Osteoblast (primary cell): ENCODE measurements around the gene EFNB2. TPM values are rescaled to one million over a fixed set of nuclear protein-coding genes. Genes with fewer than 3 reads are reported as not detected.

Experiments used
- DNase-seq: peaks from one replicate; pipeline ENCODE4 v3.0.0; 2011; ENCODE audit warnings: low spot score, mixed read lengths; ENCODE audit not compliant: insufficient read length; ENCODE audit errors: missing footprints
- H2AFZ ChIP-seq: 2 replicates; pipeline ENCODE4 v1.6.0; 2011; ENCODE audit warnings: mild to moderate bottlenecking, low read length
- H3K27ac ChIP-seq: 2 replicates; pipeline ENCODE4 v1.5.1; 2011; ENCODE audit warnings: mild to moderate bottlenecking, low read depth, low read length, moderate library complexity
- H3K27me3 ChIP-seq: 2 replicates; pipeline ENCODE4 v1.6.0; 2012; ENCODE audit warnings: mild to moderate bottlenecking, control low read depth, inconsistent platforms, low read length, moderate library complexity; ENCODE audit not compliant: insufficient read depth
- H3K36me3 ChIP-seq: 2 replicates; pipeline ENCODE4 v1.5.1; 2011; ENCODE audit warnings: mild to moderate bottlenecking, low read length, control low read depth, moderate library complexity; ENCODE audit not compliant: insufficient read depth
- H3K4me1 ChIP-seq: 2 replicates; pipeline ENCODE4 v1.5.1; 2011; ENCODE audit warnings: mild to moderate bottlenecking, low read length, control low read depth, moderate library complexity; ENCODE audit not compliant: insufficient read depth
- H3K4me2 ChIP-seq: 2 replicates; pipeline ENCODE4 v1.6.0; 2011; ENCODE audit warnings: mild to moderate bottlenecking, low read length; ENCODE audit not compliant: insufficient read depth
- H3K4me3 ChIP-seq: fragments of 200-600 bp; sonication (generic); 3 replicates; pipeline ENCODE4 v1.5.1; 2012; ENCODE audit warnings: mild to moderate bottlenecking, low read length, inconsistent platforms; ENCODE audit not compliant: insufficient read depth
- H3K79me2 ChIP-seq: 2 replicates; pipeline ENCODE4 v1.6.0; 2012; ENCODE audit warnings: mild to moderate bottlenecking, low read length, control low read depth, inconsistent platforms; ENCODE audit not compliant: insufficient read depth
- H3K9me3 ChIP-seq: 2 replicates; pipeline ENCODE4 v1.5.1; 2011; ENCODE audit warnings: low read depth, low read length, control low read depth
- H4K20me1 ChIP-seq: 2 replicates; pipeline ENCODE4 v1.6.0; 2012; ENCODE audit warnings: mild to moderate bottlenecking, low read length, control low read depth; ENCODE audit not compliant: insufficient read depth
- CTCF ChIP-seq: IDR thresholded peaks from 2 replicates; pipeline ENCODE4 v1.5.1; 2011; ENCODE audit warnings: mild to moderate bottlenecking, low read depth, low read length, moderate library complexity; ENCODE audit errors: extremely low read depth
- total RNA-seq: library from RNA; depleted of rRNA; stranded (reverse); fragments of >200 nt; gene quantifications from 2 replicates; pipeline ENCODE4 v1.2.3, GENCODE V29; 2012

Gene EFNB2
- total RNA-seq, 1 donor = 17.0 TPM

GRCh38 chr13:106481919-106482318 is 53.5 kb downstream of the EFNB2 start:
- H3K4me1 ChIP-seq = no peaks in the 10 kb centered on the region

GRCh38 chr13:106480351-106480910 is 55.0 kb downstream of the EFNB2 start:
- no peak for DNase-seq
- no peaks in the 10 kb centered on the region for H3K36me3 ChIP-seq
- H3K9me3 ChIP-seq = no peaks in the 10 kb centered on the region
- no peaks in the 10 kb centered on the region for H3K4me1 ChIP-seq
- no peak overlapping the region for H3K27ac ChIP-seq
- no peaks in the 10 kb centered on the region for H3K79me2 ChIP-seq
- no peak overlapping the region for H3K4me2 ChIP-seq
- TF ChIP-seq CTCF = no peak
- no peaks in the 10 kb centered on the region for H4K20me1 ChIP-seq
- no peaks in the 10 kb centered on the region for H3K27me3 ChIP-seq
- peak overlapping the region; percentile 4 for H2AFZ ChIP-seq
- no peak overlapping the region for H3K4me3 ChIP-seq

More at GRCh38 chr13:106481919-106482318, 53.5 kb downstream of the EFNB2 start:
- no peak for TF ChIP-seq CTCF
- Histone ChIP-seq H3K27ac (no peak overlapping the region), H3K27me3 (no peaks in the 10 kb centered on the region), H3K36me3 (no peaks in the 10 kb centered on the region), H3K9me3 (no peaks in the 10 kb centered on the region), H3K79me2 (no peaks in the 10 kb centered on the region), H4K20me1 (no peaks in the 10 kb centered on the region), H2AFZ (no peak overlapping the region), H3K4me2 (no peak overlapping the region), H3K4me3 (no peak overlapping the region)
- DNase-seq = no peak

- TF ChIP-seq CTCF = no peak
Observed at GRCh38 chr13:106479929-106480328, 55.5 kb downstream of the EFNB2 start.

GRCh38 chr13:106478116-106478515 is 57.3 kb downstream of the EFNB2 start:
- no peaks in the 10 kb centered on the region for H3K79me2 ChIP-seq
- TF ChIP-seq CTCF = no peak
- no peak overlapping the region for H2AFZ ChIP-seq
- no peaks in the 10 kb centered on the region for H3K9me3 ChIP-seq
- H3K4me2 ChIP-seq = no peak overlapping the region
- H3K36me3 ChIP-seq = no peaks in the 10 kb centered on the region
- H3K27ac ChIP-seq = no peak overlapping the region
- H4K20me1 ChIP-seq = no peaks in the 10 kb centered on the region
- H3K4me1 ChIP-seq = no peaks in the 10 kb centered on the region
- no peak for DNase-seq
- no peak overlapping the region for H3K4me3 ChIP-seq
- no peaks in the 10 kb centered on the region for H3K27me3 ChIP-seq

More at GRCh38 chr13:106479929-106480328, 55.5 kb downstream of the EFNB2 start:
- Histone ChIP-seq H3K36me3 (no peaks in the 10 kb centered on the region), H3K27ac (no peak overlapping the region), H3K4me1 (no peaks in the 10 kb centered on the region), H3K4me2 (no peak overlapping the region), H3K27me3 (no peaks in the 10 kb centered on the region), H2AFZ (no peak overlapping the region), H3K79me2 (no peaks in the 10 kb centered on the region), H4K20me1 (no peaks in the 10 kb centered on the region), H3K4me3 (no peak overlapping the region), H3K9me3 (no peaks in the 10 kb centered on the region)
- DNase-seq = no peak
